GM19328 (cell line): ENCODE measurements around the gene POU2F2.

Experiments used
- ATAC-seq: cut with Tn5 transposase; IDR thresholded peaks from one replicate; pipeline ENCODE4 v1.9.1; 2021; ENCODE audit warnings: mild to moderate bottlenecking, moderate library complexity; ENCODE audit not compliant: unreplicated experiment

POU2F2 gene

DNA sequence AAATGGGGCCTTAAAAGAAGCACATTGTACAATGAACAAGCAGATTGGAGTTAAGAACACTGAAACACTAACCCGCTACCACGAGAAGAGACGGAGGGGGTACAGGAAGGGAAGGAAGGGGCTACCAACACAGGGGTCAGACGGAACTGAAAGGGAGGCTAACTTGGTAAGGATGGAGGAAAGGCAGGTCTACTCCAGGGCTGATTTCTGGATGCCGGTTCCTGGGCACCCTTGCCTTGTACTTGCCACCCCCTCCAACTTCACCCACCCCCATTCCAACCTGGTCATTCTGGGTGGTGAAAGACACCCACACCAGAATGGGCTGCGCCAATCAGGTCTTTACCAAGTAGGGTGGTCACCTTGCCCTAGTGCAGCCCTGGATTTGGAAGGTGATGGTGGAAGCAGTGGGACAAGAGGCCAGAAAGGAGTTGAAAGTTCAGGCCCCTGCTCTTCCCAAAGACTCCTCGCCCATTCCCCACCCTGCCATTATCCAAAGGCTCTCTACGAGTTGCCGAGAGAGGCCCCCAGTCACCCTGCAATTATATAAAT lies 46.0 kb downstream of the POU2F2 start:
- no peak for ATAC-seq

DNA sequence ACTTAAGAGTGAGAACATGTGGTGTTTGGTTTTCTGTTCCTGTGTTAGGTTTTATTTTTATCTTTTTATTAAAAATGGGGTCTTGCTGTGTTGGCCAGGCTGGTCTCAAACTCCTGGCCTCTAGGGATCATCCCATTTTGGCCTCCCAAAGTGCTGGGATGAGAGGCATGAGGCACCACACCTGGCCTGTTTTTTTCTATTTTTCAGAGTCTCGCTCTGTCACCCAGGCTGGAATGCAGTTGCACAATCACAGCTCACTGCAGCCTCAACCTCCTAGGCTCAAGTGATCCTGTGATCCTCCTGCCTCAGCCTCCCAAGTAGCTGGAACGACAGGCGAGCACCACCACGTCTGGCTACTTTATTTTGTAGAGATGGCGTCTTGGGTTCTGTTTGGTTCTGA lies 48.7 kb downstream of the POU2F2 start:
- no peak for ATAC-seq

DNA sequence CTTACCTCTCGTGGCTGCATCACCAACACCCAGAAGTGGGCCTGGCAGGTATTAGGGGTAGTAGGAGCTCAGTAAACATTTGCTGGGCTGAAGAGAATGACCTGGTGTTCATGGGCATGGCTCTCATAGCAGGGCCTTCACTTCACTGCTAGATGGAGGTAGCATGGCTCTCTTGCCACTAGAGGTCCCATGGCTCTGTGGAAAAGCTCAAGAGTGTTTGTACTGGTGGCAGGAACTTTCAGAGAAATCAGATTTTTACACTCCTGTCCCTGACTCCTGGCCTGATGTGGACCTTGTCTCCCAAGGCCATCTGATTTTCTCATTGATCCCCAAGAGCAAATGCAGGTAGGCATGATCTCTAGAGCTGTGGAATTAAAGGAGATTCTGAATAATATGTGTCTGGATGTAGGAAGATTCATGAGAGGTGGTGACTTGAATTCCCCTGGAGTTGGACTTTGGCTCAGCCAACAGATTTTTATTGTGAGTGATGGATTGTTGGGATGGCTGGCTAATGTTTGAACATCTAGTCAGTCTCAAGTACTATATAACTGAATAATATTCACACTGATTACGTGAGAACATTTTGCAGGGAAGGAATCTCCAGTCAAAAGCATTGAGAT lies 50.6 kb downstream of the POU2F2 start:
- ATAC-seq, result no peak

DNA sequence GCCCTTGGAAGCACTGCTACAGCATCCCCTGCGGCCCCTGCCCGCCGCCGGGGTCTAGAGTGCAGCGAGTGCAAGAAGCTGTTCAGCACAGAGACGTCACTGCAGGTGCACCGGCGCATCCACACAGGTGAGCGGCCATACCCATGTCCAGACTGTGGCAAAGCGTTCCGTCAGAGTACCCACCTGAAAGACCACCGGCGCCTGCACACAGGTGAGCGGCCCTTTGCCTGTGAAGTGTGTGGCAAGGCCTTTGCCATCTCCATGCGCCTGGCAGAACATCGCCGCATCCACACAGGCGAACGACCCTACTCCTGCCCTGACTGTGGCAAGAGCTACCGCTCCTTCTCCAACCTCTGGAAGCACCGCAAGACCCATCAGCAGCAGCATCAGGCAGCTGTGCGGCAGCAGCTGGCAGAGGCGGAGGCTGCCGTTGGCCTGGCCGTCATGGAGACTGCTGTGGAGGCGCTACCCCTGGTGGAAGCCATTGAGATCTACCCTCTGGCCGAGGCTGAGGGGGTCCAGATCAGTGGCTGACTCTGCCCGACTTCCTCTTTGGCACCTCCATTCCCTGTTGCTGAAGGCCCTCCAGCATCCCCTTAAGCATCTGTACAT lies 51.4 kb downstream of the POU2F2 start:
- ATAC-seq, result no peak

DNA sequence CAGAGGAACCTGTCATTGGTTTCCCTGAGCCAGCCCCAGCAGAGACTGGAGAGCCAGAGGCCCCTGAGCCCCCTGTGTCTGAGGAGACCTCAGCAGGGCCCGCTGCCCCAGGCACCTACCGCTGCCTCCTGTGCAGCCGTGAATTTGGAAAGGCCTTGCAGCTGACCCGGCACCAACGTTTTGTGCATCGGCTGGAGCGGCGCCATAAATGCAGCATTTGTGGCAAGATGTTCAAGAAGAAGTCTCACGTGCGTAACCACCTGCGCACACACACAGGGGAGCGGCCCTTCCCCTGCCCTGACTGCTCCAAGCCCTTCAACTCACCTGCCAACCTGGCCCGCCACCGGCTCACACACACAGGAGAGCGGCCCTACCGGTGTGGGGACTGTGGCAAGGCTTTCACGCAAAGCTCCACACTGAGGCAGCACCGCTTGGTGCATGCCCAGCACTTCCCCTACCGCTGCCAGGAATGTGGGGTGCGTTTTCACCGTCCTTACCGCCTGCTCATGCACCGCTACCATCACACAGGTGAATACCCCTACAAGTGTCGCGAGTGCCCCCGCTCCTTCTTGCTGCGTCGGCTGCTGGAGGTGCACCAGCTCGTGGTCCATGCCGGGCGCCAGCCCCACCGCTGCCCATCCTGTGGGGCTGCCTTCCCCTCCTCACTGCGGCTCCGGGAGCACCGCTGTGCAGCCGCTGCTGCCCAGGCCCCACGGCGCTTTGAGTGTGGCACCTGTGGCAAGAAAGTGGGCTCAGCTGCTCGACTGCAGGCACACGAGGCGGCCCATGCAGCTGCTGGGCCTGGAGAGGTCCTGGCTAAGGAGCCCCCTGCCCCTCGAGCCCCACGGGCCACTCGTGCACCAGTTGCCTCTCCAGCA lies 52.1 kb downstream of the POU2F2 start:
- ATAC-seq, result no peak

DNA sequence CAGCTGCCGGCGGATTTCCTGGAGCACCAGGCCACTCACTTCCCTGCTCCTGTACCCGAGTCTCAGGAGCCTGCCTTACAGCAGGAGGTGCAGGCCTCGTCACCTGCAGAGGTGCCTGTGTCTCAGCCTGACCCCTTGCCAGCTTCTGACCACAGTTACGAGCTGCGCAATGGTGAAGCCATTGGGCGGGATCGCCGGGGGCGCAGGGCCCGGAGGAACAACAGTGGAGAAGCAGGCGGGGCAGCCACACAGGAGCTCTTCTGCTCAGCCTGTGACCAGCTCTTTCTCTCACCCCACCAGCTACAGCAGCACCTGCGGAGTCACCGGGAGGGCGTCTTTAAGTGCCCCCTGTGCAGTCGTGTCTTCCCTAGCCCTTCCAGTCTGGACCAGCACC lies 53.0 kb downstream of the POU2F2 start:
- no peak for ATAC-seq

DNA sequence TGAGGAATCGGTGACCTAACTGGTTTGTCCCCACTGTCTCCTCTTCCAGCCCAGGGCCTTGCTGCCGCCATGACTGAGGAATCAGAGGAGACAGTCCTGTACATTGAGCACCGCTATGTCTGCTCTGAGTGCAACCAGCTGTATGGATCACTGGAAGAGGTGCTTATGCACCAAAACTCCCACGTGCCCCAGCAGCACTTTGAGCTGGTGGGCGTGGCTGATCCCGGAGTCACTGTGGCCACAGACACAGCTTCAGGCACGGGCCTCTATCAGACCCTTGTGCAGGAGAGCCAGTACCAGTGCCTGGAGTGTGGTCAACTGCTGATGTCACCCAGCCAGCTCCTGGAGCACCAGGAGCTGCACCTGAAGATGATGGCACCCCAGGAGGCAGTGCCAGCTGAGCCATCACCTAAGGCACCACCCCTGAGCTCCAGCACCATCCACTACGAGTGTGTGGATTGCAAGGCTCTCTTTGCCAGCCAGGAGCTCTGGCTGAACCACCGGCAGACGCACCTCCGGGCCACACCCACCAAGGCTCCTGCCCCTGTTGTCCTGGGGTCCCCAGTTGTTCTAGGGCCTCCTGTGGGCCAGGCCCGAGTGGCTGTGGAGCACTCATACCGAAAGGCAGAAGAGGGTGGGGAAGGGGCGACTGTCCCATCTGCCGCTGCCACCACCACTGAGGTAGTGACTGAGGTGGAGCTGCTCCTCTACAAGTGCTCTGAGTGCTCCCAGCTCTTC lies 53.5 kb downstream of the POU2F2 start:
- ATAC-seq, result no peak

DNA sequence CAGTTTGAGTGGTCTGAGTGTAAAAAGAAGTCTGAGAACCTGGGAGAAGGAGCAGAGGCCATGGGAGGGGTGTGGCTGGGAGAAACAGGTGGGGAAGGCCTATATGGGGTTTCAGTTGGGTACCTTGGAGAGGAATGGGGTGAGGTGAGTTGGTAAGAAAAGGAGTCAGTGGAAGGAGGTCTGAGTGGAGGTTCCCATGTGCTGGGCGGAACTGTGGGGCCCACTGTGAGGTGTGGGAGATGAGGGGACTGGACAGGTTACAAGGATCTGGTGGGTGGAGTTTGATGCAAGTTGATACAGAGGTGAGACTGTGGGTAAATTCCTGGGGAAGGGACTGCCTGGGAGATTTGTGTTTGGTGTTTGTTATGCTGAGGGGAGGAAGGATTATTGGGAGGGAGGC lies 54.2 kb downstream of the POU2F2 start:
- ATAC-seq, result no peak

DNA sequence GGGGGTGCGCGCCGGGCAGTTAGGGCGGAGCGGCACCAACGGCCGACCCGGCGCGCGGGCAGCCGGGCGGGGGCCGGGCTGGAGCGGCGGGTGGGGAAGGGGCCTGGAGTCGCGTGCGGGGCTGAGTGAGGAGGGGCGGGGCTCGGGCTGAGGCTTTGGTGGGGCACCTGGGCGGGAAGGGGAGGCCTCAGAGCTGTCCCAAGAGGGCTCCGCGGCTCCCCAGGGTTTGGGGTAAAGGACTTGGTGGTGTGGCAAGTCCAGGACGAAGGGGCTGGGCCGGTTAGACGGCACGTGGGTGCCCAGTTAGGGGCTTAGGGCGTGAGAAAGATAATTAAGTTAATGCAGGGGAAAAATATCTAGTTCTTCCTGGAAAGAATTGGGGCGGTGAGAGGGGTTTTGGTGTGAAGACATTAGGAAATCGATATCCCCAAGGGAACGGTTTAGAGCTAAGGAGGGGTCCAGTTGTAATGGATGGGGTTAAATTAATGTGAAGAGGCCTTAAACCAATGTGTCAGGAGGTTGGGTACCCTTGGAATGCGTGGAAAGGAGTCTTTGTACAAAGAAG lies 55.8 kb downstream of the POU2F2 start:
- peak; percentile 23 for ATAC-seq

DNA sequence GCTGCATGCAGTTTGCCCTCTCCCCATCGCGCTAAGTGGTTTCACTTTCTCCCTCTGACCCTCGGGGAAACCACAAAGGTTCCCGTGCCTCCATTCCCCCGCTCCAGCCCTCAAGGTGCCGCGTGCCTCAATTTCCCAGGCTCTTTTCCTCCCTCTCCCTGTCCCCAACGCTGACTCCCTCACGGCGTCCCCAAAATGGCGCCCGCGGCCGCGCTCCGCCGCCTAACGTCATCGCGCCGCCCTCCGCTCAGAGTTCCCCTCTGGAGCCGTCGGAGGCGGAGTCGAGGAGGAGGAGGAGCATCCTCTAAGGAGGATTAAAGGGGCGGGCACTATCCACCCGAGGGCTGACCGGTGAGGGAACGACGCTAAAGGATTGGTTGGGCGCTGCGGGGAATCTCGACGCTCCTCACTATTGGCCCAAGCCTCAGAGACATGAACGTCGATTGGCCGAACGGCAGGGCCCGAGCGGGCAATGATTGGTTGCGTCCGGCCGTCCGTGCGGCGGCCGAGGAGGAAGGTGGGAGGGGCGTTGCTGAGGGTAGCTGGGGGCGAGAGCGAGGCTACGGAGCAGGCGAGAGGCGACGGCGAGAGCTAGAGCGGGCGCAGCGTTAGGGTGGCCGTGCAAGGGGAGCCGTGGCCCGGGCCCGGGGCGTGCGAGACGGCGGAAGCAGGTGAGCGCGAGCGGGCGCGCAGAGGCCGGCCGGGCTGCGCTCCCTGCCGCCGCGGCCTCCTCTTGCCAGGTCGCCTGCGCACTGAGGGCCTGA lies 56.4 kb downstream of the POU2F2 start, which contains the start of gene ZNF574:
Gene ZNF574 (plus strand): TSS at position 551 of the 764 bp plus-strand sequence. CDS start 2,441 bp downstream, outside the sequence.
- peak; percentile 91 for ATAC-seq

DNA sequence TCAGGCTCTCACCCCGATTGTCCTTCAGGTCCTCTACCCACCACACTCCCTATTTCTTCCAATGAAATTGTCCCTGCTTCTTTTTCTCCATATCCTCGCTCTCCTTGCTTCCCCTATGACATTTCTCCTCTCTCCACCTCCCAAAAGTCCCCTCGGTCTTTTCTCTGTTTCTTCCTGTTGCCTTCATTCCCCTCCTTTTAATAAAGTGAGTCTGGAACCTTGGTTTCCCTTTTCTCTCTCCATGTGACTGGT lies 57.0 kb downstream of the POU2F2 start:
- no peak for ATAC-seq

DNA sequence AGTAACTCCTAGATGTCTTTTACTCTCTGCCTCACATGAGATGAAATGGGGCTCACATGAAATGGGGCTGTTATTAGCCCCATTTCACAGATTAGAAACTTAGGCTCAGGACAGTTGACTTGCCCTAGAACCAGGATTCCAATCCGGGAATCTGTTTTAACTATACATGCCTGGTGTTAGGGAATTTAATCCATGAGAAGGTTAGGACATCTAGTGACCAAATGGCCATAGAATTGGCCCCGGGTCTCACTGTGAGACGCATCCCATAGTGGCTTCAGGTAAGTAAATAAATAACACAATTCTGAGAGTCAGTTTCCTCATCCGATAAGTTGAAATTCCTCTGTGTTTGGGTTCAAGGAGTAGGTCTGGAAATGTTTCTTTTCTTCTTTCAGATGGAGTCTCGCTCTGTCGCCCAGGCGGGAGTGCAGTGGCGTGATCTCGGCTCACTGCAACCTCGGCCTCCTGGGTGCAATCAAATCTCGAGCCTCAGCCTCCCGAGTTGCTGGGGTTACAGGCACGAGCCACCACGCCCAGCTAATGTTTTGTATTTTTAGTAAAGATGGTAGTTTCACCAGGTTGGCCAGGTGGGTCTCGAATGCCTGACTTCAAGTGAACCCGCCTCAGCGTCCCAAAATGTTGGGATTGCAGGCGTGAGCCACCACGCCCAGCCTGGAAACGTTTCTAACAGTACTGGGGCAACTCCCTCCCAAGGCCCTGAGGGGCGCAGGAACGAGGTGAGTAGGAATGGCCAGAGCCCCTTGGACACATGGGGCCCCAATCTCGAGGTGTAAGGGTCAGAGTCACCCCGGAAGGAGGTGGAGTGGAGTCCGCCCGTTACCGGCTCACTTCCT lies 57.5 kb downstream of the POU2F2 start:
- no peak for ATAC-seq

DNA sequence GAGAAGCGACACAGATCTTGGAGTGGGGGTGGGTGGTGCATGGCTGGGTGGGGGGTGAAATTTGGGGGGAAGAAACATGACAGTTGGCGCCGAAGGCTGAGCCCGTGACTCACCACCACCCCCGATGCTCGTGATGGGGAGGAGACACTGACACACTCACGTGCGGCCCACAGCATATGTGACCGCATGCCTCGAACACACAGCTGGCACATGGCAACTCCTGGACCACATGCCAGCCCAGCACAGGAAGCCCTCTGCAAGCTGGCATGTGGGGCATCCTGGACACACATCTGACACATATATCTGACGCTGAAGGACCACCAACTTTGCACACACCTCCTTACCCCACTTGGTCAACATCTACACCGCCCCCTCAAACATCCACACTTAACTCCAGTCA lies 61.0 kb downstream of the POU2F2 start:
- ATAC-seq, result no peak

DNA sequence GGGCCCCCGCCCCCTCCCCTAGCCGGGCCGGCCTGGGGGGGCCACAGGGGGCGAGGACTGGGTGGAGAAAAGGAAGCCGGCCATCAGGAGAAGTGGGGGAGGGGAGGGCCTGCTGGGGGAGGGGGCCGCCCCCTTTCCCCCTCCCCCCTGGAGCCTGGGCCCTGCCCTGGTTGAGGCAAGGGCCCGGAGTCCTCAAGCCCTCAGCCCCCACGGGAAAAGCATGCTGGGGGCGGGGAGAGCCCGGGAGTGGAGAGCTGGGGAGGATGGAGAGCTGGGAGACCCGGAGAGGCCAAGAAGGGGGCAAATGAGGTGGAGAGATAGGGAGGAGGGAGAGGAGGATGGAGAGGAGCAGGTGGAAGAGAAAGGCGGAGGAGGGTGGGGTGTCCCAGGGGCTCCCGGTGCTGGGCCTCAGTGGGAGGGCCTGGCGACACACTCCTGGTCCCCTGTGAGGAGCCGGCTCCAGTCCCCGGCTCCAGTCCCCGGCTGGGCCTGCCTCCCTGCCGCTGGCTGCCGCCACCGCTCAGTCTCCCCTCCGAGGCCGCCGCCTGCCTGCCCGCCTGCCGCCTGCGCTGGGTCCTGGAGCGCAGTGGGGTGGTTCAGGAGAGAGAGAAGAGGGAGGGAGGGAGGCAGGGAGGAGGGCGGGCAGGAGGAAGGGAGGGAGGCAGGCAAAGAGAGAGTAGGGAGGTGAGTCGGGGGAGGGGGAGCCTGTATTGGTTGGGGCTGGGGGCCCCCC lies 62.5 kb downstream of the POU2F2 start, which contains the start of gene GRIK5:
Gene GRIK5 (minus strand): TSS at position 588 of the 733 bp plus-strand sequence. CDS start 4,436 bp downstream, outside the sequence.
- ATAC-seq, result no peak

DNA sequence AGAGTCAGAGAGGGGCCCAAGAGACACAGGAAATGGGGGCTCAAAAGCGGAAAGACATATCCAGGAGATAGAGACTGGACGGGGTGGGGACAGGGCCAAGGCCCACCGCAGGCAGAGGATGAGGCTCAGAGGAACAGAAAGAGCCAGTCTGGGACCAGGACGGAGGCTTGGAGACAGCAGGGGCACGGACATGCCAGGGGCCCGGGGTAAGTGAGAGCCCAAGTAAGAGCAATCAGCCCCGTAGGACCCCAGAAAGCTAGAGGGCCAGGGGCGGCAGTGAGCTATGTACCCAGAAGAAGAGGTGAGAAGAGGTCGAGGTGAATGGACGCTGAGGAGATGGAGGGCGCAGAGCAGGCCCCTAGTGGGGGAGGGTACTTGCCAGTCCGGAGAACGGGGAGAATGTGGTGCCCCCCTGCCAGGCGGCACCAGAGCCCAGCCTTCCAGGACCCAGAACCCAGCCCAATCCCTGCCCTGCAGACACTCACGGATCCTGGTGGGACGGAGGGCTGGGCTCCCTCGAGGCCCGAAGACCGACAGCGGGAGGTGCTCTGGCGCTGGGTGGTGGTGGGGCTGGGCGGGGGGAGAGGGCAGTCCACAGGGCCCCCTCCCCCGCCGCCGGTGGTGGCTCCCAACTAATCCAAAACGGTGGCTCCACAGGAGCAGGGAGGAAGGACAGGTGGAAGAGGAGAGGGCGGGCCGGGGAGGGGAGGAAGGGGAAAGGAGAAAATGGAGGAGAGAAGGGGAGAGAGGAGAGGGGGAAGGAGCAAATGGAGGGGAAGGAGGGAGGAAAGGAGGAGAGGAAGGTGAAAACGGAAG lies 63.3 kb downstream of the POU2F2 start:
- ATAC-seq, result no peak

DNA sequence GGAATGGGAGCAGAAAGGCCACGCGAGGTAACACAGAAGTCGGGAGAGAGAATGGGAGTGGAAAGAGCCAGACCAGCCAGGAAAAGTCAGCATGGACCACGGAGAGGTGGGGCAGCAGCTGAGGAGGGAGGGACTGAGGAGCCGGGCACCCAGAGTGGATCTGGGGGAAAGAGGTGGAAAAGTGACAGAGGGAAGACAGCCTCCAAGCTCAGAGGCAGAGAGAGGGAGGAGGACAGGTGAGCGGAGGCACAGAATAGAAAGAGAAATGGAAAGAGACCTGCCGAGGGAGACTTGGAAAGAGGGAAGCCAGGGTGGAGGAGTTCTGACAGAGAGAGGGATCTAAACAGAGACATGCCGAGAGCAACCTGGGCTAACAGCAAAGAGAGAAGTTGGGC lies 63.9 kb downstream of the POU2F2 start:
- no peak for ATAC-seq

DNA sequence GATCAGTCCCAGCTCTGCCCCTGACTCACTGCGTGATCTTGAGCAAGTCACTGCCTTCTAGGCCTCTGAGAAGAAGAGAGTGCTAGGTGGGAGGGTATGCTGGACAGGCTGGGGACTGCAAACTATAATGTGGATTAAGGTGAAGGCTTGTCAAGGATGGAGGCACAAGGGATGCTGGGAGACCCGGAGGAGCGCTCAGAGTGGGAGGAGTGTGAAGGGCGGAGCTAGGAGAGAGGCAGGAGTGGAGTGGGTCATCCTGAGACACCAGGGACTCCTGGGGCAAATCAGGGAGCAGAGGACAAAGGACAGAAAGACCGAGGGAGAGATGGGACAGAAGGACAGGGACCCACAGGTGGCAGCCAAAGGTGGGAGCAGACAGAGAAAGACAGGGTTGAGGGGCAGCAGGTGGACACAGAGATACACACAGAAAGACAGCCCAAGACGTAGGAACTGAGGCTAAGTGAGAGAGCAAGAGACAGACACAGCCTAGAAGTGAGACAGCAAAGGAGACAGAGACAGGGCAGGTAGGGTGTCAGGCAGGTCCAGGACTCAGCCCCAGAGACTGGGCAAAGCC lies 64.8 kb downstream of the POU2F2 start:
- ATAC-seq, result no peak
